Thyroid gland (tissue), 4 donors: ENCODE data around the gene RSBN1. TPM values are rescaled to one million over a fixed set of nuclear protein-coding genes. Genes with fewer than 3 reads are reported as not detected.

Experiments used
- DNase-seq, 2 donors: peaks; one replicate each; pipeline ENCODE4 v3.0.0-alpha.2; 2019
- H3K27ac ChIP-seq, 3 donors: fragments of 200-600 bp; sonication (generic); 1 replicate in 2 of 3; 2 replicates in 1 of 3; pipeline ENCODE4 v1.5.1; 2016 to 2019; ENCODE audit warnings: mild to moderate bottlenecking in 1 of 3, moderate library complexity in 1 of 3
- H3K27me3 ChIP-seq: fragments of 200-600 bp; sonication (generic); one replicate; pipeline ENCODE4 v1.5.1; 2019
- H3K36me3 ChIP-seq, 2 donors: fragments of 200-600 bp; sonication (generic); one replicate each; pipeline ENCODE4 v1.5.1; 2016 to 2019
- H3K4me1 ChIP-seq, 2 donors: fragments of 200-600 bp; sonication (generic); one replicate each; pipeline ENCODE4 v1.5.1; 2017 to 2019
- H3K4me3 ChIP-seq, 3 donors: fragments of 200-600 bp; sonication (generic); replicated peaks in 1 of 3; 1 replicate in 2 of 3; 2 replicates in 1 of 3; pipeline ENCODE4 v1.5.1; 2016; ENCODE audit warnings: mild to moderate bottlenecking in 1 of 3
- H3K9me3 ChIP-seq: fragments of 200-600 bp; sonication (generic); one replicate; pipeline ENCODE4 v1.5.1; 2017
- CTCF ChIP-seq, 6 experiments: fragments of 200-600 bp in 3 of 6; fragments of 450-650 bp in 3 of 6; sonication (generic) in 3 of 6; IDR thresholded peaks; one replicate each; pipeline ENCODE4 v1.5.1; 2016 to 2019; ENCODE audit warnings: antibody characterized with exemption in 6 of 6, mild to moderate bottlenecking in 2 of 6, inconsistent platforms in 1 of 6, moderate library complexity in 1 of 6
- POLR2A ChIP-seq, 2 donors: fragments of 450-650 bp; IDR thresholded peaks; one replicate each; pipeline ENCODE4 v1.6.1; 2017; ENCODE audit warnings: antibody characterized with exemption in 2 of 2, mild to moderate bottlenecking in 2 of 2, moderate library complexity in 1 of 2
- WGBS, 2 donors: methylation state at CpG; one replicate each; pipeline ENCODE4 v1.1.5; 2017; 5-methylcytosine and 5-hydroxymethylcytosine counted together
- intact Hi-C: fragments of 100-400 bp; cut with DNase I; formaldehyde crosslinking; loops from one replicate; pipeline ENCODE4 v1.15.1; 2023
- total RNA-seq, 4 donors: library from RNA; depleted of rRNA; stranded (reverse); fragments of >200 nt; gene quantifications; one replicate each; pipeline ENCODE4 v1.2.3, GENCODE V29; 2016

The RSBN1 gene
- total RNA-seq, 4 donors from 2014 or later: 23.7 to 31.5 (median 26.8) TPM

DNA sequence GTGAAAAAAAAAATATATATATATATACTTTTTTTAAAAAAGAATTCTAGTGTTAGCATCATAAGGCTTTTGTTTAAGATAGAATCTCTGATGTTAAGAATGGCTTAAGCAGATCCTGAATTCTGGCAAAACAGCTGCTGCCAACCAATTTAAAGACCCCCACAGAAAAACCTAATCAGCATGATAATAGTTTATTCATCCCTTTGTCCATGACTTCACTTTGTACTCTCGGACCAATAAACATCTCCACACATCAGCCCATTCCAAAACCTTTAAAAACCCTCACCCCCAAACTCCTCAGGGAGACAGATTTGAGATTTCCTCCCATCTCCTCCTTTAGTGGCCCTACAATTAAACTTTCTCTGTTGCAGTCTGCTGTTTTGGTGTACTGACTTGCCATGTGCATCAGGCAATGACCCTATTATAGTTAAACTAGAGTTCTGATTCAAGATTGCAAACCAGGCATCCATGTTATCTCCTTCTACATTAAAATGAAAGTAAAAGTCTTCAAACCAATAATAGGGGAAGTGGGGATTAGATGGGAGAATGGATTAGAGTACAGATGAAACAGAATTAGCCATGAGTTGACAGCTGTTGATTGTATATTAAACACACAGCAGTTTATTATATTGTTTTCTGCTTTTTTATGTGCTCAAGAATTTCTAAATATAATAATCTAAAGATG lies 43.2 kb downstream of the RSBN1 start:
- no peak for TF ChIP-seq POLR2A (IDR thresholded peaks at IDR 0.05)
- no peak for TF ChIP-seq CTCF (IDR thresholded peaks at IDR 0.05)
- H3K27ac ChIP-seq: no peak overlapping the region

DNA sequence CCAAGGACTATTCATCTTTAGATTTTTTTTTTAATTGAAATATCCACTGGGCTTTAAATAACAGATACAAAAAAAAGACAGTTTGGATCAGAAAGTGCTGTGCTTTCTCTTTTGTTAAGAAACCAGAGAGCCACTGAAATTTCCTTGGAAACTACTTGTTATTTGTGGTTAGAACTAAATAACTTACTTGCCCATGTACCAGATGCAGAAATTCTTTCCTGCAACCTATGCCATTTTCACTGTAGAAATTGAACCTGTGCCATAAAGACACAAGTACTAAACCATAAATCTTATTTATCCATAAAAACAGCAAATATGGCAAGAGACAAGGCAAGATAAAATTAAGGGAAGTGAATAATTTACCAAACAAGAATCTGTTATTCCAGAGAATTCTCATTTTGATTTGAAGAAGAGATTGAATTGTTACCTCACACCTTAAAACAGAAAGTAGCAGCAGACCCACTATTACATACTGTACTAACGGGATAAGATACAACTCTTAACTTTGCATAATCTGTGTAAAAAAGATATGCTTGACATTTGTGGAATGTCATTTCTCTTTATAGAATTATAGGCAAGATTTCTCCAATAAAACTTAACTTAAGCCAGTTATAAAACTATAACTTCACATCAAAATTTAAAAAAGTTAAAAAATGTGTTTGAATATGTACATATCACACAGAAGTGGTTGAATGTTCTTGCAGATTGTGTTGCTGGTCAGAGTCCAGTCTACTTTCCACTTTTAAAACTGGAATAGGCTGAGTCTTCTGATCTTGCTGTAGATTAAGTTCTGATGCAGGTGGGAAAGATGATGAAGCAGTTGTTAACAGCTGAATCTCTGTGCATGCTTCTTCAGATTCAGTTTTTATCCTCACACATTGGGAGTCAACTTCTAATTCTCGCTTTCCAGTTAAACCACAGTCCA lies 46.7 kb downstream of the RSBN1 start:
- intact Hi-C loops: no loop called here
- Histone ChIP-seq H3K4me1 (peaks cover 0 to 7% of the 10 kb centered on the region in 2 donors), H3K36me3 (peaks cover 0 to 10% of the 10 kb centered on the region in 2 donors), H3K4me3 (no peak overlapping the region), H3K27me3 (no peaks in the 10 kb centered on the region), H3K27ac (no peak overlapping the region), H3K9me3 (no peaks in the 10 kb centered on the region)
- DNase-seq: no peak
- 96 to 98% methylated on average over 2 of the region's 2 CpGs for WGBS, 2 donors
- TF ChIP-seq CTCF (IDR thresholded peaks at IDR 0.05) (no peak), POLR2A (IDR thresholded peaks at IDR 0.05) (no peak)

More for the DNA sequence above, 43.2 kb downstream of the RSBN1 start:
- Histone ChIP-seq H3K9me3 (no peaks in the 10 kb centered on the region), H3K4me1 (peaks cover 0 to 7% of the 10 kb centered on the region in 2 donors), H3K4me3 (no peak overlapping the region), H3K27me3 (no peaks in the 10 kb centered on the region), H3K36me3 (peaks cover 0 to 10% of the 10 kb centered on the region in 2 donors)
- no peak for DNase-seq
- intact Hi-C loops: no loop called here
- 49 to 90% methylated on average over 1 of the region's 1 CpG for WGBS, 2 donors

DNA sequence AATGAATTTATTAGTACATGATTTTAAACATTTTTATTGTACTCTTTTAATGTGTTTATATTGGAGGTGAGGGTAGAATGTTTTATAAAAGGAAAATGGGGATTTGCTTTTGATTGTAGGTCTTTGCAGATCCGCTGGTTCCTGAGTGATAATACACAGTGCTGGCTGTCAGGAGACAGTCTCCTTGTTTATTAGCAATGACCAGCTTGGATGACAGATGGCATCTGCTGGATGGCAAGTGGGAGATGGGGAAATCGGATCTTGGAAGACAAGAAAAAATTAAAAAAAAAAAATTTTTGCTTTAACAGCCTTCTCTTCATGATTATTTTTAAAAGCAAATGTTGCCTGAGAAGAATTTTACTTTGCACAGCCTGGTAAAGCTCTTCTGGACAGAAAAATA lies 48.6 kb downstream of the RSBN1 start:
- Histone ChIP-seq H3K9me3 (no peaks in the 10 kb centered on the region), H3K4me3 (no peak overlapping the region), H3K27me3 (no peaks in the 10 kb centered on the region), H3K4me1 (no peaks in the 10 kb centered on the region), H3K27ac (no peak overlapping the region), H3K36me3 (peaks cover 0 to 10% of the 10 kb centered on the region in 2 donors)
- WGBS, 2 donors: 94 to 95% methylated on average over 2 of the region's 2 CpGs
- no peak for DNase-seq
- TF ChIP-seq POLR2A (IDR thresholded peaks at IDR 0.05): no peak
- TF ChIP-seq CTCF (IDR thresholded peaks at IDR 0.05): no peak
- intact Hi-C loops: no loop called here

DNA sequence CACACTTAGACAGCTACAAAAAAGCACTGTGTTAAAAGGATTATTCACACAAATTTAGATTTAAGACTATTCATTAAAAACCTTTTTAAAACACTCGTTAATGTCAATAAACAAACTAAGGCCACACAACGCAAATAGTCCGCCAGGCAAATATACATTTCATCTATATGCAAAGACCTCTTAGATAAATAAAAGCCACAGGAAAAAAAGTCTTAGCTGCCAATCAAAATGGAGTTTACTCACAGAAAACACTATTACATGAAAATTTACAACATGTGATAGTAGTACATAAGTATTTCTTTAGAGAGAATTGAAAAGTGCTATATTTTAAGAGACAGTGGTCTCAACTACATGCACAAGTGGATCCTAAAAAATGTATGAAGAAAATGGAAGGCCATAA lies 50.3 kb downstream of the RSBN1 start:
- Histone ChIP-seq H3K36me3 (peaks cover 0 to 5% of the 10 kb centered on the region in 2 donors), H3K4me1 (peaks cover 0 to 8% of the 10 kb centered on the region in 2 donors), H3K9me3 (no peaks in the 10 kb centered on the region), H3K4me3 (no peak overlapping the region), H3K27me3 (no peaks in the 10 kb centered on the region), H3K27ac (no peak overlapping the region)
- no peak for DNase-seq
- intact Hi-C loops: no loop called here
- TF ChIP-seq POLR2A (IDR thresholded peaks at IDR 0.05): no peak
- TF ChIP-seq CTCF (IDR thresholded peaks at IDR 0.05): no peak
- WGBS, 2 donors: 88 to 92% methylated on average over 3 of the region's 3 CpGs
